ENCODE measurements around the gene TEX54. TPM values are rescaled to one million over a fixed set of nuclear protein-coding genes. Genes with fewer than 3 reads are reported as not detected.

Gene TEX54
- total and polyA plus RNA-seq, 2 of the 13 experiments (the other 11 are each of a cell fraction or from before 2014, with no cell fraction given): not detected

- TF ChIP-seq ZNF646 (CRISPR knock-in tag; IDR thresholded peaks at IDR 0.05) (no peak), MNT (IDR thresholded peaks at IDR 0.05) (peak; percentile 34; the same call in 1 of the 2 replicates), ZNF839 (CRISPR knock-in tag; IDR thresholded peaks at IDR 0.05; ENCODE audit: borderline replicate concordance) (no peak), TIGD3 (CRISPR knock-in tag; IDR thresholded peaks at IDR 0.05; ENCODE audit: borderline replicate concordance) (peak; percentile 66; the same call in 1 of the 2 replicates), SP140L (CRISPR knock-in tag; IDR thresholded peaks at IDR 0.05; ENCODE audit: borderline replicate concordance) (0 out of 2 replicates have a peak, but pooled peaks have one; percentile 72), ZBTB7B (CRISPR knock-in tag; IDR thresholded peaks at IDR 0.05) (peak; percentile 74; the same call in 1 of the 2 replicates), ZNF138 (CRISPR knock-in tag; IDR thresholded peaks at IDR 0.05; ENCODE audit: low read depth) (0 out of 2 replicates have a peak, but pooled peaks have one; percentile 26), ZKSCAN5 (CRISPR knock-in tag; IDR thresholded peaks at IDR 0.05) (peak; percentile 61; the same call in 1 of the 2 replicates), FIP1L1 (IDR thresholded peaks at IDR 0.05; ENCODE audit: borderline replicate concordance, insufficient read depth, low read depth, low read length) (peak; percentile 77; the same call in 1 of the 2 replicates), ZNF704 (CRISPR knock-in tag; IDR thresholded peaks at IDR 0.05; ENCODE audit: borderline replicate concordance) (peak; percentile 77), ZC3H13 (CRISPR knock-in tag; IDR thresholded peaks at IDR 0.05) (peak; percentile 89), RBAK (CRISPR knock-in tag; IDR thresholded peaks at IDR 0.05) (peak; percentile 72; the same call in 1 of the 2 replicates), TBP (CRISPR knock-in tag; IDR thresholded peaks at IDR 0.05) (0 out of 2 replicates have a peak, but pooled peaks have one; percentile 58), TMF1 (CRISPR knock-in tag; IDR thresholded peaks at IDR 0.05; ENCODE audit: low read depth) (peak; percentile 55; the same call in 1 of the 2 replicates)
These were observed 27.4 kb downstream of the TEX54 start, which contains the start of gene NXF1 (continued) for GRCh38 chr11:62805076-62805892.
